Measurements from ENCODE around the gene CKMT2.
"Not testable (repeated sequence)": the region's sequence is repeated elsewhere in the genome, so short reads cannot be mapped to it uniquely, and the experiment has no call there.

CKMT2 gene

GRCh38 chr5:81290146-81290545 is 57.0 kb downstream of the CKMT2 start:
- Mint-ChIP-seq H3K4me1 (ENCODE audit: low read depth) (peaks cover 73% of the 10 kb centered on the region), H3K36me3 (ENCODE audit: low read depth) (peaks cover 60% of the 10 kb centered on the region), H3K4me3 (no peak overlapping the region), H3K27me3 (no peaks in the 10 kb centered on the region), H3K27ac (no peak overlapping the region), H3K9me3 (peaks cover 18% of the 10 kb centered on the region)
- DNase-seq: no peak

GRCh38 chr5:81292130-81292529 is 59.0 kb downstream of the CKMT2 start:
- Mint-ChIP-seq H3K4me1 (ENCODE audit: low read depth) (peaks cover 59% of the 10 kb centered on the region), H3K36me3 (ENCODE audit: low read depth) (peaks cover 49% of the 10 kb centered on the region), H3K4me3 (no peak overlapping the region), H3K27ac (no peak overlapping the region), H3K9me3 (peaks cover 18% of the 10 kb centered on the region), H3K27me3 (no peaks in the 10 kb centered on the region)
- no peak for DNase-seq

- H3K27me3 Mint-ChIP-seq, DNase-seq, H3K4me3 Mint-ChIP-seq: not testable (repeated sequence)
- H3K36me3 Mint-ChIP-seq (ENCODE audit: low read depth): peaks cover 50% of the 10 kb centered on the region
- H3K9me3 Mint-ChIP-seq: peaks cover 18% of the 10 kb centered on the region
- peak overlapping the region; percentile 31 for H3K27ac Mint-ChIP-seq
- H3K4me1 Mint-ChIP-seq (ENCODE audit: low read depth): peaks cover 65% of the 10 kb centered on the region
These were observed 60.9 kb downstream of the CKMT2 start for GRCh38 chr5:81294021-81294420.

- peaks cover 55% of the 10 kb centered on the region for H3K4me1 Mint-ChIP-seq (ENCODE audit: low read depth)
- H3K27ac Mint-ChIP-seq: no peak overlapping the region
- peaks cover 9% of the 10 kb centered on the region for H3K9me3 Mint-ChIP-seq
- H3K4me3 Mint-ChIP-seq: no peak overlapping the region
- H3K27me3 Mint-ChIP-seq: no peaks in the 10 kb centered on the region
- H3K36me3 Mint-ChIP-seq (ENCODE audit: low read depth): peaks cover 49% of the 10 kb centered on the region
- DNase-seq: no peak
These were observed 64.4 kb downstream of the CKMT2 start for GRCh38 chr5:81297531-81297930.

GRCh38 chr5:81300921-81301270 is 67.8 kb downstream of the CKMT2 start:
- Mint-ChIP-seq H3K27me3 (no peaks in the 10 kb centered on the region), H3K27ac (peak overlapping the region; percentile 95), H3K4me3 (peak overlapping the region; percentile 89), H3K36me3 (ENCODE audit: low read depth) (peaks cover 48% of the 10 kb centered on the region), H3K4me1 (ENCODE audit: low read depth) (peaks cover 61% of the 10 kb centered on the region), H3K9me3 (no peaks in the 10 kb centered on the region)
- no peak for DNase-seq

GRCh38 chr5:81301271-81302015 is 68.3 kb downstream of the CKMT2 start, which contains the start of gene ZCCHC9:
Gene ZCCHC9 (plus strand): TSS chr5:81301587. CDS start chr5:81304758, 3,171 bp downstream.
- no peaks in the 10 kb centered on the region for H3K9me3 Mint-ChIP-seq
- peak within 1 kb of the TSS; percentile 89 for H3K4me3 Mint-ChIP-seq
- peaks cover 65% of the 10 kb centered on the region for H3K4me1 Mint-ChIP-seq (ENCODE audit: low read depth)
- H3K36me3 Mint-ChIP-seq (ENCODE audit: low read depth): peaks cover 52% of the 10 kb centered on the region
- H3K27me3 Mint-ChIP-seq: no peaks in the 10 kb centered on the region
- DNase-seq: peak; percentile 92
- peak within 1 kb of the TSS; percentile 95 for H3K27ac Mint-ChIP-seq

GRCh38 chr5:81302596-81302995 is 69.5 kb downstream of the CKMT2 start:
- no peaks in the 10 kb centered on the region for H3K9me3 Mint-ChIP-seq
- peaks cover 60% of the 10 kb centered on the region for H3K4me1 Mint-ChIP-seq (ENCODE audit: low read depth)
- DNase-seq: no peak
- H3K4me3 Mint-ChIP-seq: peak overlapping the region; percentile 89
- H3K36me3 Mint-ChIP-seq (ENCODE audit: low read depth): peaks cover 51% of the 10 kb centered on the region
- no peaks in the 10 kb centered on the region for H3K27me3 Mint-ChIP-seq
- H3K27ac Mint-ChIP-seq: peak overlapping the region; percentile 95

GRCh38 chr5:81303563-81303962 is 70.4 kb downstream of the CKMT2 start:
- Mint-ChIP-seq H3K36me3 (ENCODE audit: low read depth) (peaks cover 51% of the 10 kb centered on the region), H3K27ac (no peak overlapping the region), H3K27me3 (no peaks in the 10 kb centered on the region), H3K4me3 (peak overlapping the region; percentile 40), H3K4me1 (ENCODE audit: low read depth) (peaks cover 51% of the 10 kb centered on the region), H3K9me3 (no peaks in the 10 kb centered on the region)
- DNase-seq: no peak

GRCh38 chr5:81305785-81306184 is 72.7 kb downstream of the CKMT2 start:
- peaks cover 61% of the 10 kb centered on the region for H3K36me3 Mint-ChIP-seq (ENCODE audit: low read depth)
- no peaks in the 10 kb centered on the region for H3K27me3 Mint-ChIP-seq
- peak overlapping the region; percentile 86 for H3K27ac Mint-ChIP-seq
- H3K4me3 Mint-ChIP-seq: peak overlapping the region; percentile 46
- H3K9me3 Mint-ChIP-seq: no peaks in the 10 kb centered on the region
- no peak for DNase-seq
- peaks cover 32% of the 10 kb centered on the region for H3K4me1 Mint-ChIP-seq (ENCODE audit: low read depth)

GRCh38 chr5:81308836-81309235 is 75.7 kb downstream of the CKMT2 start:
- Mint-ChIP-seq H3K9me3 (no peaks in the 10 kb centered on the region), H3K4me3 (no peak overlapping the region), H3K36me3 (ENCODE audit: low read depth) (peaks cover 73% of the 10 kb centered on the region), H3K27ac (no peak overlapping the region), H3K27me3 (no peaks in the 10 kb centered on the region), H3K4me1 (ENCODE audit: low read depth) (peaks cover 22% of the 10 kb centered on the region)
- no peak for DNase-seq

GRCh38 chr5:81310402-81311063 is 77.4 kb downstream of the CKMT2 start:
- Mint-ChIP-seq H3K27ac (peak overlapping the region; percentile 58), H3K27me3 (no peaks in the 10 kb centered on the region), H3K4me1 (ENCODE audit: low read depth) (peaks cover 8% of the 10 kb centered on the region), H3K4me3 (no peak overlapping the region), H3K9me3 (no peaks in the 10 kb centered on the region), H3K36me3 (ENCODE audit: low read depth) (peaks cover 74% of the 10 kb centered on the region)
- DNase-seq: no peak

- peaks cover 65% of the 10 kb centered on the region for H3K36me3 Mint-ChIP-seq (ENCODE audit: low read depth)
- no peak overlapping the region for H3K27ac Mint-ChIP-seq
- H3K4me3 Mint-ChIP-seq: no peak overlapping the region
- no peaks in the 10 kb centered on the region for H3K27me3 Mint-ChIP-seq
- DNase-seq: no peak
- no peaks in the 10 kb centered on the region for H3K9me3 Mint-ChIP-seq
- peaks cover 2% of the 10 kb centered on the region for H3K4me1 Mint-ChIP-seq (ENCODE audit: low read depth)
These were observed 80.2 kb downstream of the CKMT2 start for GRCh38 chr5:81313278-81313677.

- no peaks in the 10 kb centered on the region for H3K9me3 Mint-ChIP-seq
- H3K4me1 Mint-ChIP-seq (ENCODE audit: low read depth): peaks cover 2% of the 10 kb centered on the region
- no peak for DNase-seq
- no peaks in the 10 kb centered on the region for H3K27me3 Mint-ChIP-seq
- H3K27ac Mint-ChIP-seq: no peak overlapping the region
- peaks cover 62% of the 10 kb centered on the region for H3K36me3 Mint-ChIP-seq (ENCODE audit: low read depth)
- no peak overlapping the region for H3K4me3 Mint-ChIP-seq
These were observed 80.6 kb downstream of the CKMT2 start for GRCh38 chr5:81313686-81314085.

- Mint-ChIP-seq H3K27ac (no peak overlapping the region), H3K36me3 (ENCODE audit: low read depth) (peaks cover 53% of the 10 kb centered on the region), H3K4me3 (no peak overlapping the region), H3K9me3 (no peaks in the 10 kb centered on the region), H3K27me3 (no peaks in the 10 kb centered on the region), H3K4me1 (ENCODE audit: low read depth) (peaks cover 2% of the 10 kb centered on the region)
- DNase-seq: no peak
These were observed 81.5 kb downstream of the CKMT2 start for GRCh38 chr5:81314581-81314980.

- Mint-ChIP-seq H3K9me3 (no peaks in the 10 kb centered on the region), H3K27ac (no peak overlapping the region), H3K4me1 (ENCODE audit: low read depth) (peaks cover 2% of the 10 kb centered on the region), H3K4me3 (no peak overlapping the region), H3K27me3 (no peaks in the 10 kb centered on the region), H3K36me3 (ENCODE audit: low read depth) (peaks cover 46% of the 10 kb centered on the region)
- no peak for DNase-seq
These were observed 82.2 kb downstream of the CKMT2 start for GRCh38 chr5:81315336-81315735.
